Chondrocyte (in vitro differentiated cells): ENCODE measurements around the gene CYP3A4. TPM values are rescaled to one million over a fixed set of nuclear protein-coding genes. Genes with fewer than 3 reads are reported as not detected.
"Not testable (repeated sequence)": the region's sequence is repeated elsewhere in the genome, so short reads cannot be mapped to it uniquely, and the experiment has no call there.

ENCODE experiments used
- DNase-seq: peaks from one replicate; pipeline ENCODE4 v3.0.0; 2021; ENCODE audit warnings: mixed read lengths, low spot score
- H3K27ac Mint-ChIP-seq: one replicate; pipeline ENCODE4 v1.8.0; 2021; ENCODE audit warnings: mild to moderate bottlenecking, moderate library complexity, mixed read lengths; ENCODE audit not compliant: unreplicated experiment
- H3K27me3 Mint-ChIP-seq: 2 replicates; pipeline ENCODE4 v1.8.0; 2021; ENCODE audit warnings: low read depth, mixed read lengths
- H3K36me3 Mint-ChIP-seq: 2 replicates; pipeline ENCODE4 v1.8.0; 2021; ENCODE audit warnings: low read depth, mixed read lengths
- H3K4me1 Mint-ChIP-seq: 2 replicates; pipeline ENCODE4 v1.8.0; 2021; ENCODE audit warnings: low read depth, mild to moderate bottlenecking, mixed read lengths
- H3K4me3 Mint-ChIP-seq: one replicate; pipeline ENCODE4 v1.8.0; 2021; ENCODE audit warnings: mild to moderate bottlenecking, moderate library complexity, mixed read lengths; ENCODE audit not compliant: unreplicated experiment
- H3K9me3 Mint-ChIP-seq: 2 replicates; pipeline ENCODE4 v1.8.0; 2021; ENCODE audit warnings: low read depth, mixed read lengths
- total RNA-seq: library from RNA; stranded (reverse); gene quantifications from 3 replicates; pipeline ENCODE4 v1.2.1, GENCODE V29; 2021
- TF ChIP-seq, protein P1 (sequence below): fragments of 200-600 bp; sonication (generic); IDR thresholded peaks from 2 replicates; pipeline ENCODE4 v1.5.0; 2021; ENCODE audit warnings: antibody characterized with exemption, mild to moderate bottlenecking, moderate library complexity

The CYP3A4 gene
- total RNA-seq, 1 donor from 2014 or later, result not detected

GRCh38 chr7:99739699-99740572, 44.0 kb downstream of the CYP3A4 start:
- Mint-ChIP-seq H3K27me3 (peaks cover 16% of the 10 kb centered on the region), H3K4me1 (no peaks in the 10 kb centered on the region), H3K27ac (no peak overlapping the region), H3K36me3 (peaks cover 2% of the 10 kb centered on the region), H3K9me3 (peaks cover 3% of the 10 kb centered on the region), H3K4me3 (no peak overlapping the region)
- no peak for DNase-seq
- TF ChIP-seq, protein P1, sequence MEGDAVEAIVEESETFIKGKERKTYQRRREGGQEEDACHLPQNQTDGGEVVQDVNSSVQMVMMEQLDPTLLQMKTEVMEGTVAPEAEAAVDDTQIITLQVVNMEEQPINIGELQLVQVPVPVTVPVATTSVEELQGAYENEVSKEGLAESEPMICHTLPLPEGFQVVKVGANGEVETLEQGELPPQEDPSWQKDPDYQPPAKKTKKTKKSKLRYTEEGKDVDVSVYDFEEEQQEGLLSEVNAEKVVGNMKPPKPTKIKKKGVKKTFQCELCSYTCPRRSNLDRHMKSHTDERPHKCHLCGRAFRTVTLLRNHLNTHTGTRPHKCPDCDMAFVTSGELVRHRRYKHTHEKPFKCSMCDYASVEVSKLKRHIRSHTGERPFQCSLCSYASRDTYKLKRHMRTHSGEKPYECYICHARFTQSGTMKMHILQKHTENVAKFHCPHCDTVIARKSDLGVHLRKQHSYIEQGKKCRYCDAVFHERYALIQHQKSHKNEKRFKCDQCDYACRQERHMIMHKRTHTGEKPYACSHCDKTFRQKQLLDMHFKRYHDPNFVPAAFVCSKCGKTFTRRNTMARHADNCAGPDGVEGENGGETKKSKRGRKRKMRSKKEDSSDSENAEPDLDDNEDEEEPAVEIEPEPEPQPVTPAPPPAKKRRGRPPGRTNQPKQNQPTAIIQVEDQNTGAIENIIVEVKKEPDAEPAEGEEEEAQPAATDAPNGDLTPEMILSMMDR, result no peak

- H3K27me3 Mint-ChIP-seq, result peaks cover 7% of the 10 kb centered on the region
- H3K4me3 Mint-ChIP-seq, result no peak overlapping the region
- DNase-seq, result no peak
- no peaks in the 10 kb centered on the region for H3K4me1 Mint-ChIP-seq
- TF ChIP-seq, protein P1, result no peak
- no peaks in the 10 kb centered on the region for H3K9me3 Mint-ChIP-seq
- H3K36me3 Mint-ChIP-seq, result peaks cover 2% of the 10 kb centered on the region
- no peak overlapping the region for H3K27ac Mint-ChIP-seq
Observed at GRCh38 chr7:99737726-99738125, 46.3 kb downstream of the CYP3A4 start.

- H3K27ac Mint-ChIP-seq, H3K36me3 Mint-ChIP-seq, DNase-seq, H3K9me3 Mint-ChIP-seq, H3K4me1 Mint-ChIP-seq, H3K4me3 Mint-ChIP-seq: not testable (repeated sequence)
- peaks cover 10% of the 10 kb centered on the region for H3K27me3 Mint-ChIP-seq
Observed at GRCh38 chr7:99736667-99737066, 47.3 kb downstream of the CYP3A4 start.

DNA sequence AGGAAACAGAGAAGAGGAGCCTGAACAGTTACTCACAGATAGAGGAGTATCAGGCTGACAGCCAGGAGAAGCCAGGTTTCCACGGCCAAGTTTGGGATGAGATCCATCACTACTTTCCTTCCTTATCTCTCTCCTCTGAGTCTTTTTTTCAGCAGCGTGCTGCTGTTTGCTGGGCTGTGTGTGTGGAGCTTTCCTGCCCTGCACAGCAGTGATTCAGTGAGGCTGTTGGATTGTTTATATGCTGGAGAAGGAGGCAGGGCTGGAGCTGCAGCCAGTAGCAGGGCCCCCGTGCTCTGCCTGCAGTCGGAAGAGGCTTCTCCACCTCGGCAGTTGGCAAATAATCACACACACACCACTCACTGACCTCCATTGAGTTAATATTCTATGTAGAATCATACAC, 49.0 kb downstream of the CYP3A4 start, which contains the start of gene CYP3A7:
TSS of gene CYP3A7 (minus strand) at position 210 of the 400 bp plus-strand sequence. CDS start at position 107, 103 bp downstream.
- H3K9me3 Mint-ChIP-seq, result no peaks in the 10 kb centered on the region
- H3K27me3 Mint-ChIP-seq, result peaks cover 6% of the 10 kb centered on the region
- no peak for DNase-seq
- no peak within 1 kb of the TSS for H3K4me3 Mint-ChIP-seq
- no peak within 1 kb of the TSS for H3K27ac Mint-ChIP-seq
- TF ChIP-seq, protein P1, result no peak
- no peaks in the 10 kb centered on the region for H3K4me1 Mint-ChIP-seq
- peaks cover 2% of the 10 kb centered on the region for H3K36me3 Mint-ChIP-seq

- H3K4me1 Mint-ChIP-seq, result no peaks in the 10 kb centered on the region
- H3K27ac Mint-ChIP-seq, result no peak overlapping the region
- DNase-seq, result no peak
- no peaks in the 10 kb centered on the region for H3K9me3 Mint-ChIP-seq
- TF ChIP-seq, protein P1, result peak; percentile 34
- no peaks in the 10 kb centered on the region for H3K36me3 Mint-ChIP-seq
- H3K4me3 Mint-ChIP-seq, result no peak overlapping the region
- H3K27me3 Mint-ChIP-seq, result peaks cover 8% of the 10 kb centered on the region
Observed at GRCh38 chr7:99733448-99733847, 50.5 kb downstream of the CYP3A4 start.
